H1 (cell line): Measurements from ENCODE around the gene AK8. TPM values are rescaled to one million over a fixed set of nuclear protein-coding genes. Genes with fewer than 3 reads are reported as not detected.

Source experiments
- CTCF ChIA-PET: fragments of 300-600 bp; sonication (Branson Sonifier 250); formaldehyde crosslinking; loops from one replicate; lab custom pipeline; 2021; ENCODE audit not compliant: partially characterized antibody; lab: Charles Lee
- POLR2A ChIA-PET: fragments of 300-600 bp; sonication (Branson Sonifier 250); formaldehyde crosslinking; loops from one replicate; lab custom pipeline; 2021; ENCODE audit warnings: inconsistent platforms; ENCODE audit not compliant: partially characterized antibody; lab: Charles Lee
- DNase-seq, 2 experiments: peaks; one replicate each; pipeline versions ENCODE4 v3.0.0 to v3.0.0-alpha.2; 2010 to 2022; ENCODE audit warnings: low spot score in 2 of 2, low read depth in 1 of 2, mixed read lengths in 1 of 2
- FAIRE-seq: peaks from 2 replicates; lab custom pipeline; 2011; peaks lifted over from hg19 to GRCh38; lab: Jason Lieb, UNC
- H2AFZ ChIP-seq: 2 replicates; pipeline ENCODE4 v1.8.1; 2012; ENCODE audit warnings: low read length, inconsistent platforms
- H2AK5ac ChIP-seq: 2 replicates; pipeline ENCODE4 v1.6.1; 2013; ENCODE audit warnings: low read depth, low read length
- H2BK120ac ChIP-seq: replicated peaks from 2 replicates; pipeline ENCODE3; 2013; ENCODE audit warnings: low read depth, low read length, inconsistent platforms
- H2BK12ac ChIP-seq: 2 replicates; pipeline ENCODE4 v1.6.1; 2013; ENCODE audit warnings: low read depth, low read length
- H2BK15ac ChIP-seq: 2 replicates; pipeline ENCODE4 v1.6.1; 2013; ENCODE audit warnings: low read length
- H2BK20ac ChIP-seq: 2 replicates; pipeline ENCODE4 v1.6.1; 2013; ENCODE audit warnings: low read length
- H2BK5ac ChIP-seq: 2 replicates; pipeline ENCODE4 v1.6.1; 2013; ENCODE audit warnings: low read depth, low read length
- H3K14ac ChIP-seq: 2 replicates; pipeline ENCODE4 v1.6.1; 2013; ENCODE audit warnings: inconsistent platforms; ENCODE audit not compliant: insufficient read length
- H3K18ac ChIP-seq: 2 replicates; pipeline ENCODE4 v1.6.1; 2013; ENCODE audit warnings: low read length; ENCODE audit errors: extremely low read depth
- H3K23ac ChIP-seq: 2 replicates; pipeline ENCODE4 v1.6.1; 2013; ENCODE audit warnings: inconsistent platforms; ENCODE audit not compliant: insufficient read length
- H3K23me2 ChIP-seq: 2 replicates; pipeline ENCODE4 v1.6.1; 2013; ENCODE audit warnings: low read depth, low read length
- H3K27ac ChIP-seq: 2 replicates; pipeline ENCODE4 v1.6.1; 2011; ENCODE audit warnings: low read depth, low read length, inconsistent platforms
- H3K27me3 ChIP-seq, 4 experiments: replicated peaks in 1 of 4; 1 replicate in 1 of 4; 2 replicates in 3 of 4; pipeline versions ENCODE4 v1.6.1 to v1.8.1; 2011 to 2013; ENCODE audit warnings: low read length in 3 of 4, mild to moderate bottlenecking in 3 of 4, inconsistent platforms in 2 of 4, mixed read lengths in 2 of 4, moderate library complexity in 1 of 4; ENCODE audit not compliant: control insufficient read depth in 3 of 4, insufficient read depth in 3 of 4; ENCODE audit errors: extremely low read depth in 1 of 4
- H3K36me3 ChIP-seq, 4 experiments: 2 replicates each; pipeline versions ENCODE4 v1.6.1 to v1.8.1; 2011 to 2013; ENCODE audit warnings: mild to moderate bottlenecking in 4 of 4, low read length in 3 of 4, moderate library complexity in 2 of 4, control low read depth in 1 of 4, inconsistent platforms in 1 of 4; ENCODE audit not compliant: insufficient read depth in 4 of 4, control insufficient read depth in 2 of 4
- H3K4ac ChIP-seq: replicated peaks from 2 replicates; pipeline ENCODE3; 2013; ENCODE audit warnings: low read length, low read depth, mixed read lengths, inconsistent platforms; ENCODE audit not compliant: insufficient read length
- H3K4me1 ChIP-seq, 4 experiments: replicated peaks in 1 of 4; 1 replicate in 1 of 4; 2 replicates in 3 of 4; pipeline versions ENCODE4 v1.6.1 to v1.8.1; 2011 to 2013; ENCODE audit warnings: low read length in 3 of 4, inconsistent platforms in 2 of 4, mixed read lengths in 1 of 4; ENCODE audit not compliant: insufficient read depth in 4 of 4, control insufficient read depth in 3 of 4
- H3K4me2 ChIP-seq, 2 experiments: 2 replicates each; pipeline versions ENCODE4 v1.6.1 to v1.8.1; 2011 to 2013; ENCODE audit warnings: low read depth in 2 of 2, low read length in 2 of 2, control low read depth in 1 of 2, inconsistent platforms in 1 of 2, mild to moderate bottlenecking in 1 of 2; ENCODE audit not compliant: insufficient read depth in 1 of 2
- H3K4me3 ChIP-seq, 4 experiments: fragments of 200-600, 300-600 bp in 1 of 4; sonication (generic), shearing (Covaris generic), sonication (Bioruptor Twin) in 1 of 4; 2 replicates each; pipeline versions ENCODE4 v1.5.1 to v1.8.1; 2011 to 2016; ENCODE audit warnings: low read length in 4 of 4, low read depth in 3 of 4, control low read depth in 2 of 4, inconsistent platforms in 2 of 4, mild to moderate bottlenecking in 2 of 4, mixed read lengths in 1 of 4, moderate library complexity in 1 of 4; ENCODE audit not compliant: insufficient read depth in 2 of 4; ENCODE audit errors: extremely low read depth in 1 of 4
- H3K56ac ChIP-seq: replicated peaks from 2 replicates; pipeline ENCODE3; 2013; ENCODE audit warnings: low read depth, mild to moderate bottlenecking, mixed read lengths, low read length, inconsistent platforms; ENCODE audit not compliant: insufficient read length
- H3K79me1 ChIP-seq: 2 replicates; pipeline ENCODE4 v1.6.1; 2013; ENCODE audit warnings: low read depth, low read length, control low read depth
- H3K79me2 ChIP-seq, 2 experiments: 2 replicates each; pipeline versions ENCODE4 v1.6.1 to v1.8.1; 2012 to 2013; ENCODE audit warnings: low read length in 2 of 2, mild to moderate bottlenecking in 2 of 2, inconsistent platforms in 1 of 2; ENCODE audit not compliant: insufficient read depth in 2 of 2, control insufficient read depth in 1 of 2
- H3K9ac ChIP-seq, 4 experiments: replicated peaks in 1 of 4; 1 replicate in 1 of 4; 2 replicates in 3 of 4; pipeline versions ENCODE4 v1.6.1 to v1.8.1; 2011 to 2013; ENCODE audit warnings: low read depth in 3 of 4, low read length in 3 of 4, control low read depth in 2 of 4, mild to moderate bottlenecking in 2 of 4, moderate library complexity in 2 of 4, inconsistent platforms in 1 of 4; ENCODE audit errors: extremely low read depth in 1 of 4
- H3K9me3 ChIP-seq, 2 experiments: 2 replicates each; pipeline versions ENCODE4 v1.6.1 to v1.8.1; 2012 to 2013; ENCODE audit warnings: mild to moderate bottlenecking in 2 of 2, moderate library complexity in 2 of 2, control low read depth in 1 of 2, inconsistent platforms in 1 of 2, low read depth in 1 of 2, low read length in 1 of 2, mixed read lengths in 1 of 2; ENCODE audit not compliant: insufficient read depth in 2 of 2
- H4K20me1 ChIP-seq, 2 experiments: replicated peaks in 1 of 2; 2 replicates each; pipeline versions ENCODE3 to v1.8.1; 2011 to 2013; ENCODE audit warnings: inconsistent platforms in 2 of 2, low read length in 2 of 2, mild to moderate bottlenecking in 1 of 2; ENCODE audit not compliant: insufficient read depth in 2 of 2, control insufficient read depth in 1 of 2
- H4K5ac ChIP-seq: 2 replicates; pipeline ENCODE4 v1.6.1; 2013; ENCODE audit warnings: low read length, low read depth, mixed read lengths, inconsistent platforms; ENCODE audit not compliant: insufficient read length
- H4K8ac ChIP-seq: 2 replicates; pipeline ENCODE4 v1.8.0; 2013; ENCODE audit warnings: mild to moderate bottlenecking, moderate library complexity, low read length, inconsistent platforms; ENCODE audit not compliant: insufficient read depth; ENCODE audit errors: extremely low read depth
- H4K91ac ChIP-seq: replicated peaks from 2 replicates; pipeline ENCODE3; 2013; ENCODE audit warnings: low read length, mixed read lengths, inconsistent platforms; ENCODE audit not compliant: insufficient read length
- CBX8 ChIP-seq: fragments of 300-800, 300-1000 bp; sonication (generic); IDR thresholded peaks from 2 replicates; pipeline ENCODE4 v1.7.1; 2016; ENCODE audit warnings: low read depth, low read length, borderline replicate concordance
- RFX5 ChIP-seq: IDR thresholded peaks from 2 replicates; pipeline ENCODE4 v1.6.1; 2011; ENCODE audit warnings: low read depth, low read length, improper control_type of control experiment, borderline replicate concordance
- SAP30 ChIP-seq: fragments of 300-600 bp; sonication (generic); IDR thresholded peaks from 2 replicates; pipeline ENCODE4 v1.7.1; 2012; ENCODE audit warnings: low read length, moderate library complexity, mild to moderate bottlenecking, inconsistent platforms; ENCODE audit not compliant: insufficient read depth, insufficient replicate concordance
- SIX5 ChIP-seq: IDR thresholded peaks from 2 replicates; pipeline ENCODE4 v1.6.1; 2011; ENCODE audit warnings: mild to moderate bottlenecking, low read depth, low read length
- TBP ChIP-seq: IDR thresholded peaks from 2 replicates; pipeline ENCODE4 v1.6.1; 2011; ENCODE audit warnings: low read depth, low read length, improper control_type of control experiment
- TEAD4 ChIP-seq: IDR thresholded peaks from 2 replicates; pipeline ENCODE4 v1.6.1; 2012; ENCODE audit warnings: low read depth, low read length, inconsistent platforms, mixed read lengths
- WGBS, 2 experiments: shearing (Covaris generic) in 1 of 2; methylation state at CpG; one replicate each; pipeline versions ENCODE4 v1.1.6 to v1.1.7; 2013 to 2015; ENCODE audit warnings: low lambda C conversion rate in 2 of 2, mixed read lengths in 2 of 2, inconsistent platforms in 1 of 2, low coverage in 1 of 2, missing lambda C conversion rate in 1 of 2; ENCODE audit not compliant: insufficient replicate concordance in 2 of 2, insufficient coverage in 1 of 2, insufficient read length in 1 of 2; ENCODE audit errors: extremely low coverage in 1 of 2, missing lambda C conversion rate in 1 of 2; 5-methylcytosine and 5-hydroxymethylcytosine counted together
- polyA plus RNA-seq, 7 experiments: library from polyadenylated mRNA; depleted of rRNA in 3 of 7; stranded (reverse) in 5 of 7; unstranded in 2 of 7; fragments of >200 nt in 5 of 7; fragments of 200-250 nt in 2 of 7; gene quantifications; 1 replicate in 5 of 7; 2 replicates in 1 of 7; 4 replicates in 1 of 7; pipeline versions ENCODE4 v1.2.1 to v1.2.3, GENCODE V29; 2011 to 2013; ENCODE audit warnings: missing spikeins in 2 of 7, mixed read lengths in 2 of 7
- total RNA-seq: library from RNA; stranded (reverse); fragmentation: NEBNext Ultra II Directional; extraction: Animal tissue kit (Norgen Biotek cat#: 25700); gene quantifications from 2 replicates; pipeline ENCODE4 v1.2.1, GENCODE V29; 2021

The AK8 gene
- total and polyA plus RNA-seq, 2 of the 8 experiments (the other 6 are each of a cell fraction or from before 2014, with no cell fraction given) = 0.35 to 0.48 TPM

DNA sequence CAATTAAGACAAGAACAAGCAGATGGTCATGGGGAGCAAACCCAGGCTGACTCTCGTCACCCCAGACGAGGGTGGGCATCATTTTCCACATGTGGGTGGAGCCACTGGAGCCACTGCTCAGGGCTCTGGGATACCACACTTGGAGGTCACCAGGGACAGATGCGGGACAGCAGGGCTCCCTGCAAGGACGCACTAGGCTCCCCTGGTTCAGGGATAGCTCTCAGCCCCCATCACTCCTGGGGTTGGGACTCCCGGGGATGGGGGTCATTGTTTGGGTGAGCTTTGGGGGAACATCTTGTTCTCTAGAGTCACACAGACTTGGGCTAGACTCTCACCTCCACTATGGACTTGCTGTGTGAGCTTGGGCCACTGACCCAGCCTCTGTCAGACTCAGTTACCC lies 150.0 kb downstream of the AK8 start:
- H3K23me2 ChIP-seq = no peaks in the 10 kb centered on the region
- H3K79me1 ChIP-seq = no peaks in the 10 kb centered on the region
- no peak overlapping the region for H2BK120ac ChIP-seq
- CTCF ChIA-PET = interaction anchor here (0.6 kb wide), 1 partner anchor 327 kb away, joined by 4 read pairs; no protein-coding TSS in a partner anchor
- H3K4me3 ChIP-seq = no peak overlapping the region
- no peak overlapping the region for H3K4ac ChIP-seq
- H3K4me1 ChIP-seq = no peaks in the 10 kb centered on the region; a peak in 2 of 7 replicates
- no peak overlapping the region for H3K4me2 ChIP-seq
- no peak for FAIRE-seq
- H3K36me3 ChIP-seq = no peaks in the 10 kb centered on the region
- no peak overlapping the region for H3K56ac ChIP-seq
- no peak overlapping the region for H3K9ac ChIP-seq
- H2BK15ac ChIP-seq = no peak overlapping the region
- TF ChIP-seq CBX8 (no peak), SIX5 (no peak), TEAD4 (no peak), TBP (no peak), SAP30 (no peak), RFX5 (no peak)
- TF ChIP-seq, all 59 proteins: peak for 0
- H3K18ac ChIP-seq = no peak overlapping the region
- no peaks in the 10 kb centered on the region for H3K9me3 ChIP-seq
- no peak overlapping the region for H3K23ac ChIP-seq
- WGBS, 2 experiments = 82% methylated on average over 5 of the region's 5 CpGs; no CpG with 5 or more reads in 1 of the 2 experiments
- no peak overlapping the region for H2AFZ ChIP-seq
- H3K79me2 ChIP-seq = no peaks in the 10 kb centered on the region
- H2BK12ac ChIP-seq = no peak overlapping the region
- no peak overlapping the region for H2BK5ac ChIP-seq
- no peak overlapping the region for H4K91ac ChIP-seq
- H4K8ac ChIP-seq = no peak overlapping the region; the same call in 1 of the 2 replicates
- H2BK20ac ChIP-seq = no peak overlapping the region
- POLR2A ChIA-PET = no interaction called here
- no peaks in the 10 kb centered on the region for H3K27me3 ChIP-seq
- no peak overlapping the region for H3K14ac ChIP-seq
- no peaks in the 10 kb centered on the region for H4K20me1 ChIP-seq
- no peak overlapping the region for H4K5ac ChIP-seq
- no peak overlapping the region for H3K27ac ChIP-seq
- H2AK5ac ChIP-seq = no peak overlapping the region
- DNase-seq = no peak
